H1 (cell line): ENCODE results near the gene KRT9.

Source experiments
- ASH2L ChIP-seq: fragments of 200-600, 300-600 bp; sonication (generic); IDR thresholded peaks from one replicate; pipeline ENCODE4 v1.7.1; 2017; ENCODE audit warnings: low read length
- CEBPB ChIP-seq: IDR thresholded peaks from 2 replicates; pipeline ENCODE4 v1.6.1; 2012; ENCODE audit warnings: low read depth, low read length
- GTF2F1 ChIP-seq: IDR thresholded peaks from 2 replicates; pipeline ENCODE4 v1.6.1; 2012; ENCODE audit warnings: low read depth, low read length, improper control_type of control experiment, borderline replicate concordance
- POLR2AphosphoS5 ChIP-seq: IDR thresholded peaks from 2 replicates; pipeline ENCODE4 v1.6.1; 2011; ENCODE audit warnings: low read depth, low read length
- RAD21 ChIP-seq, 2 experiments: IDR thresholded peaks in 1 of 2; conservative IDR thresholded peaks in 1 of 2; 2 replicates each; pipeline ENCODE4 v1.6.1; 2011; ENCODE audit warnings: low read depth in 2 of 2, low read length in 2 of 2, improper control_type of control experiment in 1 of 2, inconsistent platforms in 1 of 2, mild to moderate bottlenecking in 1 of 2, moderate library complexity in 1 of 2
- RXRA ChIP-seq: IDR thresholded peaks from 2 replicates; pipeline ENCODE4 v1.6.1; 2011; ENCODE audit warnings: low read depth, mild to moderate bottlenecking, low read length, moderate library complexity; ENCODE audit not compliant: insufficient read depth
- YY1 ChIP-seq: IDR thresholded peaks from 2 replicates; pipeline ENCODE4 v1.6.1; 2011; ENCODE audit warnings: low read depth, mild to moderate bottlenecking, low read length
- TF ChIP-seq, protein P1 (sequence below): IDR thresholded peaks from 2 replicates; pipeline ENCODE4 v1.6.1; 2012; ENCODE audit warnings: inconsistent platforms
- TF ChIP-seq, protein P2 (sequence below), 3 experiments: IDR thresholded peaks; 1 replicate in 2 of 3; 2 replicates in 1 of 3; pipeline versions ENCODE4 v1.5.1 to v1.6.1; 2011; ENCODE audit warnings: low read length in 3 of 3, mild to moderate bottlenecking in 3 of 3, inconsistent platforms in 2 of 3, low read depth in 1 of 3, moderate library complexity in 1 of 3; ENCODE audit not compliant: insufficient read depth in 1 of 3; ENCODE audit errors: control extremely low read depth in 1 of 3
- TF ChIP-seq, protein P3 (sequence below): IDR thresholded peaks from 2 replicates; pipeline ENCODE4 v1.6.1; 2011; ENCODE audit warnings: low read depth, mild to moderate bottlenecking, low read length; ENCODE audit not compliant: insufficient read depth

GRCh38 chr17:41536741-41537613 lies 34.9 kb downstream of the KRT9 start:
- TF ChIP-seq, protein P1, sequence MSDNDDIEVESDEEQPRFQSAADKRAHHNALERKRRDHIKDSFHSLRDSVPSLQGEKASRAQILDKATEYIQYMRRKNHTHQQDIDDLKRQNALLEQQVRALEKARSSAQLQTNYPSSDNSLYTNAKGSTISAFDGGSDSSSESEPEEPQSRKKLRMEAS: no peak
- no peak for TF ChIP-seq CEBPB
- TF ChIP-seq, protein P2, sequence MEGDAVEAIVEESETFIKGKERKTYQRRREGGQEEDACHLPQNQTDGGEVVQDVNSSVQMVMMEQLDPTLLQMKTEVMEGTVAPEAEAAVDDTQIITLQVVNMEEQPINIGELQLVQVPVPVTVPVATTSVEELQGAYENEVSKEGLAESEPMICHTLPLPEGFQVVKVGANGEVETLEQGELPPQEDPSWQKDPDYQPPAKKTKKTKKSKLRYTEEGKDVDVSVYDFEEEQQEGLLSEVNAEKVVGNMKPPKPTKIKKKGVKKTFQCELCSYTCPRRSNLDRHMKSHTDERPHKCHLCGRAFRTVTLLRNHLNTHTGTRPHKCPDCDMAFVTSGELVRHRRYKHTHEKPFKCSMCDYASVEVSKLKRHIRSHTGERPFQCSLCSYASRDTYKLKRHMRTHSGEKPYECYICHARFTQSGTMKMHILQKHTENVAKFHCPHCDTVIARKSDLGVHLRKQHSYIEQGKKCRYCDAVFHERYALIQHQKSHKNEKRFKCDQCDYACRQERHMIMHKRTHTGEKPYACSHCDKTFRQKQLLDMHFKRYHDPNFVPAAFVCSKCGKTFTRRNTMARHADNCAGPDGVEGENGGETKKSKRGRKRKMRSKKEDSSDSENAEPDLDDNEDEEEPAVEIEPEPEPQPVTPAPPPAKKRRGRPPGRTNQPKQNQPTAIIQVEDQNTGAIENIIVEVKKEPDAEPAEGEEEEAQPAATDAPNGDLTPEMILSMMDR (IDR thresholded peaks at IDR 0.05; ENCODE audit: control extremely low read depth in 1 of 3, insufficient read depth in 1 of 3, low read depth in 1 of 3, low read length in 3 of 3): no peak
- TF ChIP-seq, protein P3, sequence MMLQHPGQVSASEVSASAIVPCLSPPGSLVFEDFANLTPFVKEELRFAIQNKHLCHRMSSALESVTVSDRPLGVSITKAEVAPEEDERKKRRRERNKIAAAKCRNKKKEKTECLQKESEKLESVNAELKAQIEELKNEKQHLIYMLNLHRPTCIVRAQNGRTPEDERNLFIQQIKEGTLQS: no peak
- TF ChIP-seq YY1: no peak
- TF ChIP-seq GTF2F1: no peak
- no peak for TF ChIP-seq ASH2L
- TF ChIP-seq RXRA: no peak
- TF ChIP-seq POLR2AphosphoS5: no peak
- no peak for TF ChIP-seq RAD21 (IDR thresholded peaks at IDR 0.05 in 1 of 2, conservative IDR thresholded peaks at IDR 0.05 in 1 of 2; ENCODE audit: low read depth in 2 of 2, low read length in 2 of 2)
